Cardiac ventricle fibroblast (primary cell): ENCODE results near the gene FHL1. TPM values are rescaled to one million over a fixed set of nuclear protein-coding genes. Genes with fewer than 3 reads are reported as not detected.

Experiments used
- total RNA-seq: library from RNA; depleted of rRNA; stranded (reverse); fragments of >200 nt; gene quantifications from 2 replicates; pipeline ENCODE4 v1.2.3, GENCODE V29; 2015

Gene FHL1
- 76.8 and 78.3 TPM in 2 replicates for total RNA-seq

DNA sequence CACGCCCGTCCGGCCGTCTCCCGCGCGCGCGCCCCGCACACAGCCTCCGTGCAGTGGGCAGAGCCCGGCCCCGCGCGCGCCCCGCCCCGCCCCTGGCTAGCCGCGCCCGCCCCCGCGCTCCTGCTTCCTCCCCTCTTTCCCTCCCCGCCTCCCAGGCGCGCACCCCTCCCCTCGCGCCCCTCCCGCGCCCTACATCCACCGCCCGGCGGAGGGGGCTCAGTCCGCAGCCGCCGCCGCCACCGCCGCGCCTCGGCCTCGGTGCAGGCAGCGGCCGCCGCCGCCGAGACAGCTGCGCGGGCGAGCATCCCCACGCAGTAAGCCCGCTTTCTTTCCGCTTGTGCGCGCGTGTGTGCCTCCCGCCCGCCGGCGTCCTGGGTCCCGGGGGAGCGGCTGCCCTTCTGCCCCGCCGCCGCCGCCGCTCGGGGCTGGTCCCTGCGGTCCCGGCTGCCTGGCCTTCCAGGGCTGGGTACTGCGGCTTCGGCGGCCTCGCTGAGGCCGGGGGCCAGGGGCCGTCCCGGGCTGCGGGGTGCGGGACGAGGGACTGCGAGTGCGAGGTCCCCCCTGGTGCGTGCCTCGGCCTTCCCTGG, at the start of gene FHL1:
Gene FHL1, plus strand, starts transcription at position 219 of the 587 bp plus-strand sequence.

DNA sequence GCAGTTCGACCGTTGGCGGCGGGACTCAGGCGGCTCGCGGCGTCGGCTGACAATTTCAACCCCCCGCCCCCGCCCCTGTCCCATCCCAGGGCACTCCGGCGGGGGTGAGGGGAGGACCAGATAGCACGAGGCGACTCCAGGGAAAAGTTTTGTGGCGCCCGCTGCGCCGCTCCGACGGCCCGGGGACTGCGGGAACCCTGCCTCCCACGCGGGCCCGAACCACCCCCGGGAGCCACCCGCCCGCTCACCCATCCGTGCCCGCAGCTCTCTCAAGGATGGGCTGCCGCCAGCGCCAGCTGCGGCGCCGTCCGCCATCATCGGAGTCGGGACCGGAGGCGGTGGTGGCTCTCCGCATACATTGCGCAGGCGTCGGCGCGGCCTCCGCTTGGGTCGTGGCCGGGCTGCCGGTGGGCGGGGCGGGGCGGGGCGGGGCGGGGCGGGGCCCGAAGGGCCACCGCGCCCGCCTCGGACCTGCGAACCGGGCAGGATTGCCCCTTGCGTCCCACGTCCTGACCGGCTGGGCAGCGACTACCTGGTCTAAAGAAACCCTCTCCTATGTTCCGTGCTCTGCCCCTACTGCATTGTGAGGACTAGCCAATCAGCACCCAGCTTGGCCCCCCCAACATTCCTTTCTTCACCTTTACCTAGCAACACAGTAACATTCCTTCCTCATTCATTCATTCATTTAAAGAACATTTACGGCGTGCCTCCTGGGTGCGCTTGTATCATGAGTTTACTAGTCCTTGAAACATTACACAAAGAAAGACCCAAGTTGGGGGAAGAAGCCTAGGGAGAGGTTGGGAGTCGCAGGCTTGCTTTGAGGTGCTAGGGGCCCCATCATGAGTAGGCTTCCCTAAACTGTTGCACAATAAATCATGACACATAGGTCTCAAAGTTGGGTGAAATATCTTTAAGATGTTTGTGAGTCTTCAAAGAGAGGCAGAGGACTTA, 104.0 kb downstream of the FHL1 start, which contains the start of gene MAP7D3:
Gene MAP7D3, minus strand, starts transcription at position 360 of the 951 bp plus-strand sequence. Its CDS starts 42 bp downstream, at position 318.

Other genes starting within 250 kb of the FHL1 start
- 16.2 and 19.1 TPM in 2 replicates for gene MMGT1, start 173.5 kb upstream of the FHL1 start, total RNA-seq
- 9.4 and 10.0 TPM in 2 replicates for gene SLC9A6, start 162.1 kb upstream of the FHL1 start, total RNA-seq
- 15.4 and 15.9 TPM in 2 replicates for gene MAP7D3, start 103.9 kb downstream of the FHL1 start, total RNA-seq
- gene ADGRG4, start 153.4 kb downstream of the FHL1 start, total RNA-seq = not detected in 2 replicates